ENCODE measurements around the gene ROBO1. TPM values are rescaled to one million over a fixed set of nuclear protein-coding genes. Genes with fewer than 3 reads are reported as not detected.

The ROBO1 gene
- total RNA-seq, 1 donor from 2014 or later = 27.1 TPM

DNA sequence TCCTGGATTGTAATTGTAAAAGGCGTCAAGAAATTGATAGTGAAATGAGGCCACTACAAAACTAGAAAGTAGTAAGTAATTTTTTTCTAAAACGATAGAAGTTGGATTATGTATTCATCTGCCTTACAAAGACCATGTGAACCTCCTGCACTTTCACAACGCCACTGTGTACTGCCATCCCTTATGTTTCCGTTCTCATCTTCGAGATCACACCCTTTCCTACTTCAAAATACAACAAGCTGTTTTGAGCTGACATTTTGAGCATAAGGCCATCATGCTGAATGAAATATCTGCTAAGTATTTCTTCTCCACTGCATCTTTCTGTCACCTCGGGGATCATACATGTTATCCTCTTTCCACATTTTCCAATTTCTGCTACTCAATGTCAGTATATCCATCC is 885.5 kb downstream of the ROBO1 start:
- Histone ChIP-seq H3K9me3 (no peaks in the 10 kb centered on the region), H3K36me3 (no peaks in the 10 kb centered on the region), H3K4me3 (no peak overlapping the region), H3K27ac (no peak overlapping the region), H3K4me1 (no peaks in the 10 kb centered on the region), H3K27me3 (no peaks in the 10 kb centered on the region)
- TF ChIP-seq CTCF (IDR thresholded peaks at IDR 0.05) = no peak
- ATAC-seq (no peak), DNase-seq (no peak)
- intact Hi-C loops (cut with DNase I) = no loop called here

DNA sequence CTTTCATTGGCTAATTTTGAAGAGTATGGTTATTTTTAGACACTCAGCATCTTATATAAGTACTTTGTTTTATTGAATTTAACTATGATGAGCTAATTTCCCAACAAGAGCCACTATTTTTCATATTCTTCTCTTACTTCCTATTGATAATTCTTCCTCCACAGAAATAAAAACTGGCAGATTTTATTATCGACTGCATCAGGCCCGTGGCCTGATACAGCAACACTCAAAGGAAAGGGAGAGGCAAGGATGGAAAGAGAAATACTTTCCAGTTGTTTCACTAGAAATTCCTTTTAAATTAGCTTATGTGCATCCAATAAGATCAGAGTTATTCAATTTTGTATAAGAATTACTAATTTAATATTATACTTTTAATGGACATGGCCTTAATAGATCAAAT is 886.3 kb downstream of the ROBO1 start:
- H3K4me3 ChIP-seq = no peak overlapping the region
- no peak for ATAC-seq
- no peak overlapping the region for H3K27ac ChIP-seq
- H3K27me3 ChIP-seq = no peaks in the 10 kb centered on the region
- no peaks in the 10 kb centered on the region for H3K9me3 ChIP-seq
- no peak for DNase-seq
- H3K36me3 ChIP-seq = no peaks in the 10 kb centered on the region
- no peaks in the 10 kb centered on the region for H3K4me1 ChIP-seq
- TF ChIP-seq CTCF (IDR thresholded peaks at IDR 0.05) = no peak
- intact Hi-C loops (cut with DNase I) = no loop called here

- Histone ChIP-seq H3K4me1 (no peaks in the 10 kb centered on the region), H3K36me3 (no peaks in the 10 kb centered on the region), H3K9me3 (no peaks in the 10 kb centered on the region), H3K27ac (no peak overlapping the region), H3K4me3 (no peak overlapping the region), H3K27me3 (no peaks in the 10 kb centered on the region)
- no peak for TF ChIP-seq CTCF (IDR thresholded peaks at IDR 0.05)
- ATAC-seq = no peak
- DNase-seq = no peak
- intact Hi-C loops (cut with DNase I) = no loop called here
Measured at GRCh38 chr3:78880603-78881461, 887.0 kb downstream of the ROBO1 start.

- Histone ChIP-seq H3K27ac (no peak overlapping the region), H3K4me3 (no peak overlapping the region), H3K36me3 (no peaks in the 10 kb centered on the region), H3K27me3 (no peaks in the 10 kb centered on the region), H3K9me3 (no peaks in the 10 kb centered on the region), H3K4me1 (no peaks in the 10 kb centered on the region)
- no peak for DNase-seq
- intact Hi-C loops (cut with DNase I) = no loop called here
- no peak for TF ChIP-seq CTCF (IDR thresholded peaks at IDR 0.05)
- no peak for ATAC-seq
Measured at GRCh38 chr3:78879295-78879860, 888.4 kb downstream of the ROBO1 start.

DNA sequence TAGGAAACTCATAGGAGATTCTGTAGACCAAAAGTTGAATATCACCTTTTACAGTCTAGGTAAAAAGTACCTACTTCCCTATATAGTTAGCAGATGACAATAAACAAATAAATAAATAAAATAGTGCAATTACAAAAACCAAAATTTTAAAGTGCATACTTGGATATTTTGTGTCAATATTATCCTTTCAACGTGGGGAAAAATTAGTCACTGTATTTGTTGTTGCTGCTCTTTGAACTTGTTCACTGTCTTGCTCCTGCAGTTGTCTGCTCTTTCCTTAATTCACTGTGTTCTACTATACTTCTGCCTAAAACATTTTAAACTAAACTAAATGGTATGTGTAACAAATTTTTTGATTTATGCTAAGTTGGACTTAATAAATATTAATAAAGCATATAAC is 889.0 kb downstream of the ROBO1 start:
- no peak for DNase-seq
- H3K27me3 ChIP-seq = no peaks in the 10 kb centered on the region
- H3K9me3 ChIP-seq = no peaks in the 10 kb centered on the region
- no peaks in the 10 kb centered on the region for H3K36me3 ChIP-seq
- no peak for ATAC-seq
- no peak overlapping the region for H3K4me3 ChIP-seq
- H3K27ac ChIP-seq = no peak overlapping the region
- intact Hi-C loops (cut with DNase I) = no loop called here
- TF ChIP-seq CTCF (IDR thresholded peaks at IDR 0.05) = no peak
- H3K4me1 ChIP-seq = no peaks in the 10 kb centered on the region

Data from upper lobe of right lung (tissue), 1 donor.